Neural crest cell (in vitro differentiated cells): ENCODE results near the gene HMGB2. TPM values are rescaled to one million over a fixed set of nuclear protein-coding genes. Genes with fewer than 3 reads are reported as not detected.

Source experiments
- DNase-seq: peaks from one replicate; pipeline ENCODE4 v3.0.0; 2021; ENCODE audit warnings: low read depth, mixed read lengths, low spot score
- H3K27ac Mint-ChIP-seq: one replicate; pipeline ENCODE4 v1.8.0; 2021; ENCODE audit warnings: mild to moderate bottlenecking, mixed read lengths; ENCODE audit not compliant: unreplicated experiment
- H3K27me3 Mint-ChIP-seq: 2 replicates; pipeline ENCODE4 v1.8.0; 2021; ENCODE audit warnings: low read depth, mild to moderate bottlenecking, mixed read lengths
- H3K36me3 Mint-ChIP-seq: 2 replicates; pipeline ENCODE4 v1.8.0; 2021; ENCODE audit warnings: low read depth, mild to moderate bottlenecking, mixed read lengths
- H3K4me1 Mint-ChIP-seq: 2 replicates; pipeline ENCODE4 v1.8.0; 2021; ENCODE audit warnings: mixed read lengths
- H3K4me3 Mint-ChIP-seq: one replicate; pipeline ENCODE4 v1.8.0; 2021; ENCODE audit warnings: mild to moderate bottlenecking, mixed read lengths
- H3K9me3 Mint-ChIP-seq: 2 replicates; pipeline ENCODE4 v1.8.0; 2021; ENCODE audit warnings: mixed read lengths
- total RNA-seq: library from RNA; stranded (reverse); gene quantifications from 2 replicates; pipeline ENCODE4 v1.2.1, GENCODE V29; 2021
- TF ChIP-seq, protein P1 (sequence below): fragments of 200-600 bp; sonication (generic); conservative IDR thresholded peaks from 2 replicates; pipeline ENCODE4 v1.5.0; 2021; ENCODE audit warnings: antibody characterized with exemption, mild to moderate bottlenecking

The HMGB2 gene
- total RNA-seq, 1 donor from 2014 or later = 274 TPM

DNA sequence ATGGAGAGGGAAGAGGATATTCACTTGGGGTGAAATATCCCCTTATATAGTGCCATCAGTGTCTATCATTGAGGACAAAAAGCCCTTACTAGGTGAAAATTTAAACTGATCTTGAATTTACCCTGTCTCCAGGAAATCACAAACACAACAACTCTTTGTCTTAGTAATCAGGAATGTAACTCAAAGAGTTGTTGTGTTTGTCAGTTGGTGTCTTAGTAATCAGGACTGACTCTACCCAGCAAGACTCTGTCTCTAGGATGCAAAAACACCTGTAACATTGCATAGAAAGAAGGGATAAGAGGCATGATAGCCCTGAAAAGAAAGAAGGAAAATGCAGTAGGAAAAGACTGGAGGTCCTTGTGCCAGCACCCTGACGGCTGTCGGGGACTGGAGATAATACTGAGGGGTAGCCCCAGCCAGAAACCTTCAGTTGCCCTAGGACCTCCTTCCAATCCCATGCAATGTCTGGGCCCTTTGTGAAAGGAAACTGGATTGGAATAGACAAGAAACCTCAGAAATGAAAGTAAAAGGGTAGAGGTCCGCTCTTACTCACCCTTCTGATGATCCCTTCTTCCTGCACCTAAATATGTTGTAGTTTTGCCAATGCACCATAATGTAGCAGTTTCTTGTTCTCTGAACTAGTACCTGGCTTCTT lies 45.3 kb downstream of the HMGB2 start:
- H3K27me3 Mint-ChIP-seq = no peaks in the 10 kb centered on the region
- no peak for DNase-seq
- H3K4me1 Mint-ChIP-seq = peaks cover 13% of the 10 kb centered on the region
- H3K36me3 Mint-ChIP-seq = peaks cover 22% of the 10 kb centered on the region
- TF ChIP-seq, protein P1, sequence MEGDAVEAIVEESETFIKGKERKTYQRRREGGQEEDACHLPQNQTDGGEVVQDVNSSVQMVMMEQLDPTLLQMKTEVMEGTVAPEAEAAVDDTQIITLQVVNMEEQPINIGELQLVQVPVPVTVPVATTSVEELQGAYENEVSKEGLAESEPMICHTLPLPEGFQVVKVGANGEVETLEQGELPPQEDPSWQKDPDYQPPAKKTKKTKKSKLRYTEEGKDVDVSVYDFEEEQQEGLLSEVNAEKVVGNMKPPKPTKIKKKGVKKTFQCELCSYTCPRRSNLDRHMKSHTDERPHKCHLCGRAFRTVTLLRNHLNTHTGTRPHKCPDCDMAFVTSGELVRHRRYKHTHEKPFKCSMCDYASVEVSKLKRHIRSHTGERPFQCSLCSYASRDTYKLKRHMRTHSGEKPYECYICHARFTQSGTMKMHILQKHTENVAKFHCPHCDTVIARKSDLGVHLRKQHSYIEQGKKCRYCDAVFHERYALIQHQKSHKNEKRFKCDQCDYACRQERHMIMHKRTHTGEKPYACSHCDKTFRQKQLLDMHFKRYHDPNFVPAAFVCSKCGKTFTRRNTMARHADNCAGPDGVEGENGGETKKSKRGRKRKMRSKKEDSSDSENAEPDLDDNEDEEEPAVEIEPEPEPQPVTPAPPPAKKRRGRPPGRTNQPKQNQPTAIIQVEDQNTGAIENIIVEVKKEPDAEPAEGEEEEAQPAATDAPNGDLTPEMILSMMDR = no peak
- H3K27ac Mint-ChIP-seq = no peak overlapping the region
- H3K4me3 Mint-ChIP-seq = no peak overlapping the region
- peaks cover 9% of the 10 kb centered on the region for H3K9me3 Mint-ChIP-seq

DNA sequence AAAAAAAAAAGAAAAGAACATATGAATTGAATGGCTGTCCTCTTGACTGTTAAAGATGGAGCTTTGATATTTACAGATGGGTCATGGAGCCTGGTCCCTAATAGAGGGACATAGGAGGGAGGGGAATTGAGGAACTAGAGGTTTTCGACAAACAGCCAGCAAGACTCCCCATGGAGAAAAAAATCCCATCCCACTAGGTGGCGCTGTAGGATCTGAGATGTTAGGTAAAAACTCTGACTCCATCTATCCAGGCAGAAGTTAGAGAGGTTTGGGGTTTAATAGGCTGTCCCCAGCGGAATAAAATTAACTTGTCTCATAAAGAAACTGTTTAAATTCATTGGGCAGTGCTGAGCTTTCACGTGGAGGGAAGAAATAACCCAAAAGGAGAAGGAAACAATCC lies 45.9 kb downstream of the HMGB2 start:
- Mint-ChIP-seq H3K27me3 (no peaks in the 10 kb centered on the region), H3K4me3 (no peak overlapping the region), H3K36me3 (peaks cover 23% of the 10 kb centered on the region), H3K27ac (no peak overlapping the region), H3K9me3 (peaks cover 9% of the 10 kb centered on the region), H3K4me1 (peaks cover 13% of the 10 kb centered on the region)
- TF ChIP-seq, protein P1 = peak; percentile 64
- DNase-seq = peak; percentile 65

DNA sequence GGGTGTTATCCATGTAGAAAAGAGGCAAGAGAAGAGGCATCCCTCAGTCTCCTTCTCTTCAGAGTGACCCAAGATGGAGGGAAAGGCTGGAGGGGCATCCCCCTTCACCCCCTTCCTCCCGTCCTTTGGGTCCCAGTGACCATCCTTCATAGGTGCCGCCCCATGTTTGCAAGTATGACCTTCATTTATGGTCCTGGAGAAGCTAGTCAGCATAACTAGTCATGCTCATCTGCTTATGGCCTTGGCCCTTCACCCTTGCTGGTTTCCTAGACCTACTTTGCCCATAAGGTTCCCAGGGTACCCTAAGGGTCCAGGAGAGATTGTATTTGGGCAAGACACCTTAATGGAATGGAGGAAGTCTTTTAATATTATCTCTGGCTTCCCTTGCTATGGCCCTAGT lies 46.7 kb downstream of the HMGB2 start:
- Mint-ChIP-seq H3K4me1 (peaks cover 15% of the 10 kb centered on the region), H3K9me3 (peaks cover 9% of the 10 kb centered on the region), H3K27me3 (no peaks in the 10 kb centered on the region), H3K4me3 (no peak overlapping the region), H3K36me3 (peaks cover 31% of the 10 kb centered on the region), H3K27ac (no peak overlapping the region)
- DNase-seq = no peak
- TF ChIP-seq, protein P1 = no peak

DNA sequence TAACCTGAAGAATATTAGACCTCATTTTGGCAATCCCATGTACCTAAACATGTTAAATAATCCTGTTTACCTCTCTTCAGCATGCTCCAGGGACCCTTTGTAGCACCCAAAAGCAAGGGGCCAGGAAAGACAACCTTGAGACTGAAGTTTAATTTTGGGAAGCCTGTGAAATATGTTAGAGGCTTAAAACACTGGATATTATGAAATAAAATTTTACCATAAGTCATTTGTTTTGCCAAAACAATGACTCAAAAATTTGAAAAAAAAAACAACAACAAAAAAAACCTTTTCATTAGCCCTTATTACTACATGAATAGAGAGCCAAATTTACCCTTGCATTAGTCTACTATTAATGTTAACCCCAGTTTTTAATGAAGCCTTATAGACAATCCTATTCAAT lies 49.7 kb downstream of the HMGB2 start:
- TF ChIP-seq, protein P1 = no peak
- peaks cover 9% of the 10 kb centered on the region for H3K9me3 Mint-ChIP-seq
- no peak for DNase-seq
- H3K27ac Mint-ChIP-seq = no peak overlapping the region
- H3K4me1 Mint-ChIP-seq = peaks cover 27% of the 10 kb centered on the region
- no peaks in the 10 kb centered on the region for H3K27me3 Mint-ChIP-seq
- H3K36me3 Mint-ChIP-seq = peaks cover 31% of the 10 kb centered on the region
- no peak overlapping the region for H3K4me3 Mint-ChIP-seq

DNA sequence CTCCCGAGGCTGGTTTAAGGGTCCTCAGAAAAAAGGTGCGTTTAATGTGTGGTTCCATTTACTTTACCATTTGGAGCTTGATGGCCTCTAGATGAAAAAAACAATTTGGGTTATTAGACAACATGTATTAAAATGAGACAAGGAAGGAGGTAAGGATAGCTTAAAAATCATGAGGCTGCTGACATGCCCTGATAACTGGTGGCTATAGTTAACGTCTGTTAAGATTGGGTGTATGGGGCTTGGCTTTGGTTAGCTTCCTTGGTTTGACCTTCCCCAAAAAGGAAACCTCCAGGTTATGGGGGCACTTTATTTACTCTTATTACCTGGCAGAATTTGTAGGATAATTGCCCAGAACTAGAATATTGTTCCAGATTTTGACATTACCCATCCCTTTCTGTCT lies 51.5 kb downstream of the HMGB2 start:
- no peak for DNase-seq
- H3K27me3 Mint-ChIP-seq = no peaks in the 10 kb centered on the region
- H3K9me3 Mint-ChIP-seq = peaks cover 6% of the 10 kb centered on the region
- peaks cover 18% of the 10 kb centered on the region for H3K4me1 Mint-ChIP-seq
- H3K27ac Mint-ChIP-seq = no peak overlapping the region
- TF ChIP-seq, protein P1 = no peak
- H3K36me3 Mint-ChIP-seq = peaks cover 25% of the 10 kb centered on the region
- H3K4me3 Mint-ChIP-seq = no peak overlapping the region
